Kidney epithelial cell (primary cell): Measurements from ENCODE around the gene THEM5. TPM values are rescaled to one million over a fixed set of nuclear protein-coding genes. Genes with fewer than 3 reads are reported as not detected.

ENCODE experiments used
- DNase-seq: peaks from one replicate; pipeline ENCODE4 v3.0.0-alpha.2; 2010; ENCODE audit warnings: low read depth
- H3K27me3 ChIP-seq: 2 replicates; pipeline ENCODE4 v1.6.0; 2011; ENCODE audit warnings: low read length; ENCODE audit not compliant: control insufficient read depth, insufficient read depth
- H3K36me3 ChIP-seq: 2 replicates; pipeline ENCODE4 v1.5.1; 2011; ENCODE audit warnings: low read length; ENCODE audit not compliant: control insufficient read depth, insufficient read depth
- H3K4me3 ChIP-seq: 2 replicates; pipeline ENCODE4 v1.5.1; 2011; ENCODE audit warnings: low read depth, mild to moderate bottlenecking, control low read depth, low read length
- total RNA-seq: library from RNA; depleted of rRNA; stranded (reverse); fragments of >200 nt; gene quantifications from 2 replicates; pipeline ENCODE4 v1.2.3, GENCODE V29; 2015
- TF ChIP-seq, protein P1 (sequence below): IDR thresholded peaks from 2 replicates; pipeline ENCODE4 v1.5.1; 2011; ENCODE audit warnings: mild to moderate bottlenecking, moderate library complexity, low read length, control low read depth, inconsistent platforms; ENCODE audit not compliant: insufficient read depth, poor library complexity, severe bottlenecking

The THEM5 gene
- total RNA-seq, 1 donor from 2014 or later: not detected

DNA sequence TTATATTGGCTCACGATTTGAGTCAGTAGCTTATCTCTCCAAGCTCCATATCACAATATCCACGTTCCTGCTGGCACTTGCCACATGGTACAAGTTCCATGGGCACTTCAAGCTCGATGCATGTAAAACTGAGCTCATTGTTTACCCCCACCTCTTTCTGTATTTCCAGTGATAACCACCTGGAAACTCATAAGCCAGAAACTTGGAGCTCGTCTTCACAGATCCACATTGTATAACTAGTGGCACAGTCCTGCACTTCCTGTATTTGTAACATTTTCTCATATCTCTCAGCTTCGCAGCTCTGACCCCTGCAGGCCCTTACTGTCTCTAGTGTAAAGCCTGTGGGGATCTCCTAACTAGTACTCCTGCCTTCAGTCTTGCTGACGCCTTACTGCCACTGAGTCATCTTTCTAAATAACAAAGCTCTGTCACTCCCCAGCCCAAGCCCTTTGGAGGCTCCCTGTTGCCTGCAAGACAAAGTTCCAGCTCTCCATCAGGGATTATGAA is 7.4 kb downstream of the THEM5 start:
- peaks cover 1% of the 10 kb centered on the region for H3K27me3 ChIP-seq
- no peaks in the 10 kb centered on the region for H3K36me3 ChIP-seq
- no peak overlapping the region for H3K4me3 ChIP-seq
- no peak for DNase-seq
- TF ChIP-seq, protein P1, sequence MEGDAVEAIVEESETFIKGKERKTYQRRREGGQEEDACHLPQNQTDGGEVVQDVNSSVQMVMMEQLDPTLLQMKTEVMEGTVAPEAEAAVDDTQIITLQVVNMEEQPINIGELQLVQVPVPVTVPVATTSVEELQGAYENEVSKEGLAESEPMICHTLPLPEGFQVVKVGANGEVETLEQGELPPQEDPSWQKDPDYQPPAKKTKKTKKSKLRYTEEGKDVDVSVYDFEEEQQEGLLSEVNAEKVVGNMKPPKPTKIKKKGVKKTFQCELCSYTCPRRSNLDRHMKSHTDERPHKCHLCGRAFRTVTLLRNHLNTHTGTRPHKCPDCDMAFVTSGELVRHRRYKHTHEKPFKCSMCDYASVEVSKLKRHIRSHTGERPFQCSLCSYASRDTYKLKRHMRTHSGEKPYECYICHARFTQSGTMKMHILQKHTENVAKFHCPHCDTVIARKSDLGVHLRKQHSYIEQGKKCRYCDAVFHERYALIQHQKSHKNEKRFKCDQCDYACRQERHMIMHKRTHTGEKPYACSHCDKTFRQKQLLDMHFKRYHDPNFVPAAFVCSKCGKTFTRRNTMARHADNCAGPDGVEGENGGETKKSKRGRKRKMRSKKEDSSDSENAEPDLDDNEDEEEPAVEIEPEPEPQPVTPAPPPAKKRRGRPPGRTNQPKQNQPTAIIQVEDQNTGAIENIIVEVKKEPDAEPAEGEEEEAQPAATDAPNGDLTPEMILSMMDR: no peak

GRCh38 chr1:151843398-151843797 is 10.1 kb downstream of the THEM5 start:
- Histone ChIP-seq H3K4me3 (no peak overlapping the region), H3K27me3 (peaks cover 12% of the 10 kb centered on the region), H3K36me3 (no peaks in the 10 kb centered on the region)
- DNase-seq: no peak
- TF ChIP-seq, protein P1: no peak

DNA sequence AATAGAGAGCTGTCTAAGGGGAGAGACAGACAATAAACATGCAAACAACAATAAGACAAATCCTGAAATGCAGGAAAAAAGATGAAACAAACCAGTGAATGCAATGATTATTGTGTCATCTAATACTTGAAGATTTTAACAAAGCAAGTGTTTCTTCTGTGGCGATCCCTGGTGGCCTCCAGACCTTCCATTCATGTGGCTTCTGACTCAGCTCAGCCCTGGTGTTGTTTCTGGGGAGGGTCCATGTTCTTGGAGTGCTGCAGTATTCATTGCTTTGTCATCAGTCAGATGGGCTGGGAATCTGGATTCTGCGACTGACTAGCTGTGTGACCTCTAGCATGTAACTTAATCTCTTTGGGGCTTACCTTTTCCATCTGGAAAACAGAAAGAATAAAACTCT is 12.4 kb downstream of the THEM5 start:
- H3K36me3 ChIP-seq: no peaks in the 10 kb centered on the region
- H3K4me3 ChIP-seq: no peak overlapping the region
- TF ChIP-seq, protein P1: no peak
- peaks cover 17% of the 10 kb centered on the region for H3K27me3 ChIP-seq
- DNase-seq: no peak

- DNase-seq: no peak
- no peaks in the 10 kb centered on the region for H3K36me3 ChIP-seq
- H3K4me3 ChIP-seq: no peak overlapping the region
- peaks cover 17% of the 10 kb centered on the region for H3K27me3 ChIP-seq
- TF ChIP-seq, protein P1: no peak
Observed at GRCh38 chr1:151840421-151840820, 13.1 kb downstream of the THEM5 start.

DNA sequence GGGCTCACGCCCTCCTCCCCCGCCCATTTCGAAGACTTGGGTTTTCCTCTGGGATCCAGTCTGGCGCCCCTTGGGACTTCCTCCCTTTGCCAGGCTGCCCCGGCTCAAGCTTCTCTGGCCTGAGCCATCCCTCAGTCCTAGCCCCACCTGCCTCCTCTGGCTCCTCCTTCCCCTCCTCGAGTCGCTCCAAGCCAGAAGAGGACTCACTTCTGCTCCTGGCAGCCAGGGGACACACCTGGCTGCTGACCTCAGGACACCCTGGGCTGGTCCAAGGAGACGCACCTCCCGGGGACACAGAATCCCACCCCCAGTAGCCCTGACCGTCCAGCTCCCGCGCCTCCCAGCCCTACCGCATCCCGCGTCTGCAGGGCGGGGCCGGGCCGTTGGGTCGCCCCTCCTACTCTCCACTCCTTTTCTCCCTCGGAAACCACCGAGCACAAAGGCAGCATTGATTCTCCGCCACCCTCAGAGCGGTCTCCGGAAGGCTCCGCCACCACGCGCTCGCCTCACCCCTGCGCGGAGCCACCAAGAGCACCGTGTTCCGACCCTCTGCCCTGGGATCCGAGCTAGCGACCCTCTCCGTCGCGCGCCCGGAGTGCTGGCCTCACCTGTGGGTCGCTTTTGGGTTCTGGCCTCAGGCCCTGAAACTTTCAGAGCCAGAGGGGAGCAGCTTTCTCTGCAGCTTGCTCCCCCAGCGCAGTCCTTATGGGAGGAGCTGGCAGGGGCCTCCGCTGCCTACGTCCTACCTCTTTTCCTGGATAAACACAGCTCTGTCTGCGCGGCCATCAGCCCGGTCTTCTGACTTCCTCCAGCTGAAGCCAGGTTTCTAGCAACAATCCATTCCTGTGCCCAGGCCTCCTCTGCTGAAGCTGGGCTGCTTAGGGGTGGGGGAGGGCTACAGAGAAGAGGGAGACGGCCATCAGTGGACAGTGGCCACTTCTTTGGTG is 13.8 kb downstream of the THEM5 start, which contains the start of gene C2CD4D:
C2CD4D (minus strand) TSS at position 364 of the 947 bp plus-strand sequence. CDS start 831 bp downstream, outside the sequence.
- Histone ChIP-seq H3K27me3 (peaks cover 17% of the 10 kb centered on the region), H3K4me3 (peak within 1 kb of the TSS; percentile 21), H3K36me3 (no peaks in the 10 kb centered on the region)
- no peak for DNase-seq
- TF ChIP-seq, protein P1: no peak

- TF ChIP-seq, protein P1: no peak
- H3K36me3 ChIP-seq: no peaks in the 10 kb centered on the region
- peak overlapping the region; percentile 21 for H3K4me3 ChIP-seq
- peaks cover 17% of the 10 kb centered on the region for H3K27me3 ChIP-seq
- no peak for DNase-seq
Observed at GRCh38 chr1:151839082-151839412, 14.5 kb downstream of the THEM5 start.
